Right atrium auricular region (tissue), 2 donors: ENCODE data around the gene CNDP2. TPM values are rescaled to one million over a fixed set of nuclear protein-coding genes. Genes with fewer than 3 reads are reported as not detected.
"Not testable (repeated sequence)": the region's sequence is repeated elsewhere in the genome, so short reads cannot be mapped to it uniquely, and the experiment has no call there.

ENCODE experiments used
- DNase-seq: peaks from one replicate; pipeline ENCODE4 v3.0.0-alpha.2; 2019; ENCODE audit warnings: low spot score
- H3K27ac ChIP-seq, 2 donors: fragments of 200-600 bp; sonication (generic); 1 replicate in 1 of 2; 2 replicates in 1 of 2; pipeline ENCODE4 v1.5.1; 2016 to 2019
- H3K27me3 ChIP-seq, 2 donors: fragments of 200-600 bp; sonication (generic); one replicate each; pipeline versions ENCODE4 v1.5.1 to v1.6.0; 2017 to 2019
- H3K36me3 ChIP-seq: fragments of 200-600 bp; sonication (generic); one replicate; pipeline ENCODE4 v1.5.1; 2016
- H3K4me1 ChIP-seq, 2 donors: fragments of 200-600 bp; sonication (generic); one replicate each; pipeline versions ENCODE4 v1.5.1 to v1.6.0; 2017 to 2019
- H3K4me3 ChIP-seq, 2 donors: fragments of 200-600 bp; sonication (generic); 1 replicate in 1 of 2; 2 replicates in 1 of 2; pipeline ENCODE4 v1.5.1; 2017 to 2019; ENCODE audit warnings: mild to moderate bottlenecking in 1 of 2, moderate library complexity in 1 of 2
- H3K9me3 ChIP-seq, 2 donors: fragments of 200-600 bp; sonication (generic); one replicate each; pipeline ENCODE4 v1.5.1; 2019
- CTCF ChIP-seq, 2 donors: fragments of 200-600 bp; sonication (generic); IDR thresholded peaks; one replicate each; pipeline ENCODE4 v1.5.1; 2019; ENCODE audit warnings: antibody characterized with exemption in 2 of 2
- total RNA-seq, 2 donors: library from RNA; depleted of rRNA; stranded (reverse); fragments of >200 nt; gene quantifications; one replicate each; pipeline ENCODE4 v1.1.0, GENCODE V29; 2016

CNDP2 gene
- total RNA-seq, 2 donors from 2014 or later: 31.2 to 62.6 TPM

GRCh38 chr18:74562131-74562730, 66.1 kb downstream of the CNDP2 start:
- Histone ChIP-seq H3K27ac (no peak overlapping the region), H3K36me3 (no peaks in the 10 kb centered on the region), H3K4me3 (no peak overlapping the region), H3K4me1 (no peaks in the 10 kb centered on the region), H3K9me3 (no peaks in the 10 kb centered on the region), H3K27me3 (no peaks in the 10 kb centered on the region)
- TF ChIP-seq CTCF (IDR thresholded peaks at IDR 0.05): no peak
- DNase-seq: no peak

GRCh38 chr18:74562775-74563174, 66.6 kb downstream of the CNDP2 start:
- no peaks in the 10 kb centered on the region for H3K27me3 ChIP-seq
- no peaks in the 10 kb centered on the region for H3K36me3 ChIP-seq
- no peak for TF ChIP-seq CTCF (IDR thresholded peaks at IDR 0.05)
- H3K27ac ChIP-seq: no peak overlapping the region
- no peaks in the 10 kb centered on the region for H3K9me3 ChIP-seq
- no peak overlapping the region for H3K4me3 ChIP-seq
- no peak for DNase-seq
- no peaks in the 10 kb centered on the region for H3K4me1 ChIP-seq

GRCh38 chr18:74563999-74564398, 67.8 kb downstream of the CNDP2 start:
- H3K36me3 ChIP-seq: no peaks in the 10 kb centered on the region
- no peak for DNase-seq
- H3K4me1 ChIP-seq: no peaks in the 10 kb centered on the region
- H3K27me3 ChIP-seq: no peaks in the 10 kb centered on the region
- no peak overlapping the region for H3K27ac ChIP-seq
- TF ChIP-seq CTCF (IDR thresholded peaks at IDR 0.05): no peak
- H3K9me3 ChIP-seq: no peaks in the 10 kb centered on the region
- no peak overlapping the region for H3K4me3 ChIP-seq

GRCh38 chr18:74565164-74565563, 69.0 kb downstream of the CNDP2 start:
- H3K4me3 ChIP-seq, DNase-seq: not testable (repeated sequence)

GRCh38 chr18:74565993-74566392, 69.8 kb downstream of the CNDP2 start:
- not testable (repeated sequence) for H3K4me3 ChIP-seq, H3K9me3 ChIP-seq, H3K27ac ChIP-seq, H3K36me3 ChIP-seq, H3K4me1 ChIP-seq, H3K27me3 ChIP-seq, DNase-seq

More at GRCh38 chr18:74565164-74565563, 69.0 kb downstream of the CNDP2 start:
- H3K9me3 ChIP-seq, H3K36me3 ChIP-seq, H3K27ac ChIP-seq, H3K27me3 ChIP-seq, H3K4me1 ChIP-seq: not testable (repeated sequence)

GRCh38 chr18:74567822-74568221, 71.7 kb downstream of the CNDP2 start:
- no peak for DNase-seq
- peaks cover 0 to 14% of the 10 kb centered on the region in 2 donors for H3K4me1 ChIP-seq

More at GRCh38 chr18:74567822-74568221, 71.7 kb downstream of the CNDP2 start:
- no peak overlapping the region for H3K4me3 ChIP-seq
- no peaks in the 10 kb centered on the region for H3K36me3 ChIP-seq
- no peak overlapping the region for H3K27ac ChIP-seq
- no peaks in the 10 kb centered on the region for H3K27me3 ChIP-seq
- TF ChIP-seq CTCF (IDR thresholded peaks at IDR 0.05): no peak
- no peaks in the 10 kb centered on the region for H3K9me3 ChIP-seq
